ENCODE data around the gene HNRNPA3. TPM values are rescaled to one million over a fixed set of nuclear protein-coding genes. Genes with fewer than 3 reads are reported as not detected.
A peak's percentile ranks its signal among the peaks of the same experiment; 100 is the strongest.

The HNRNPA3 gene
- total and polyA plus RNA-seq, 2 of the 13 experiments (the other 11 are each of a cell fraction or from before 2014, with no cell fraction given) = 73.3 to 97.7 TPM

GRCh38 chr2:177264209-177264692 is 51.7 kb downstream of the HNRNPA3 start (continued):
- TF ChIP-seq ZBTB44 (CRISPR knock-in tag; IDR thresholded peaks at IDR 0.05) = no peak
- no peak for TF ChIP-seq ZNF543 (CRISPR knock-in tag; IDR thresholded peaks at IDR 0.05)
- no peak for TF ChIP-seq ZHX2 (IDR thresholded peaks at IDR 0.05; ENCODE audit: low read depth)
- no peak for TF ChIP-seq ZHX2 (CRISPR knock-in tag; IDR thresholded peaks at IDR 0.05; ENCODE audit: borderline replicate concordance)
- TF ChIP-seq MYC (CRISPR knock-in tag; IDR thresholded peaks at IDR 0.05; ENCODE audit: borderline replicate concordance) = no peak
- no peak for TF ChIP-seq ADNP (CRISPR knock-in tag; IDR thresholded peaks at IDR 0.05)
- no peak for TF ChIP-seq AHDC1 (CRISPR knock-in tag; IDR thresholded peaks at IDR 0.05; ENCODE audit: borderline replicate concordance)
- no peak; the same call in none of the 2 replicates for TF ChIP-seq SALL2 (CRISPR knock-in tag; IDR thresholded peaks at IDR 0.05)
- TF ChIP-seq PAX8 (CRISPR knock-in tag; IDR thresholded peaks at IDR 0.05; ENCODE audit: borderline replicate concordance) = 0 out of 2 replicates have a peak, but pooled peaks have one; percentile 57
- no peak for TF ChIP-seq FOSL1 (CRISPR knock-in tag; IDR thresholded peaks at IDR 0.05; ENCODE audit: borderline replicate concordance)
- TF ChIP-seq ZNF138 (CRISPR knock-in tag; IDR thresholded peaks at IDR 0.05; ENCODE audit: low read depth) = 0 out of 2 replicates have a peak, but pooled peaks have one; percentile 42
- TF ChIP-seq REST (IDR thresholded peaks at IDR 0.05; ENCODE audit: borderline replicate concordance in 1 of 2, low read depth in 1 of 2, low read length in 2 of 2) = no peak

Data from HepG2 (cell line).